NOMO-1 treated with dmso at 0.1 percent for 144 hours (cell line): ENCODE data around the gene MERTK.
"Not testable (repeated sequence)": the region's sequence is repeated elsewhere in the genome, so short reads cannot be mapped to it uniquely, and the experiment has no call there.

Experiments used
- DNase-seq: peaks from one replicate; lab custom pipeline; 2025; ENCODE audit not compliant: unreplicated experiment; lab: John Stamatoyannopoulos, UW

Gene MERTK

GRCh38 chr2:111897924-111898702, at the start of gene MERTK:
MERTK (plus strand) TSS chr2:111898607; CDS start chr2:111898736, 129 bp downstream.
- DNase-seq: peak; percentile 69

GRCh38 chr2:111850646-111851045, 47.8 kb upstream of the MERTK start:
- DNase-seq: not testable (repeated sequence)

- DNase-seq: not testable (repeated sequence)
Observed at GRCh38 chr2:111852544-111852943, 45.9 kb upstream of the MERTK start.

GRCh38 chr2:111860005-111860404, 38.4 kb upstream of the MERTK start:
- not testable (repeated sequence) for DNase-seq

GRCh38 chr2:111865124-111865523, 33.3 kb upstream of the MERTK start:
- not testable (repeated sequence) for DNase-seq

GRCh38 chr2:111872806-111873205, 25.6 kb upstream of the MERTK start:
- DNase-seq: not testable (repeated sequence)

GRCh38 chr2:111883661-111884591, 14.5 kb upstream of the MERTK start, which contains the start of gene ANAPC1:
ANAPC1 (minus strand) TSS chr2:111884193; CDS start chr2:111880825, 3,368 bp downstream.
- DNase-seq: peak; percentile 88

GRCh38 chr2:111884592-111884964, 13.8 kb upstream of the MERTK start:
- no peak for DNase-seq

- no peak for DNase-seq
Observed at GRCh38 chr2:111896024-111896423, 2.4 kb upstream of the MERTK start.

GRCh38 chr2:111896576-111896975, 1.8 kb upstream of the MERTK start:
- no peak for DNase-seq

GRCh38 chr2:111897630-111897923, 830 bp upstream of the MERTK start:
- DNase-seq: peak; percentile 43

- DNase-seq: peak; percentile 19
Observed at GRCh38 chr2:111898703-111899514, 502 bp downstream of the MERTK start.

GRCh38 chr2:111900859-111901258, 2.5 kb downstream of the MERTK start:
- DNase-seq: peak; percentile 23

GRCh38 chr2:111903516-111903915, 5.1 kb downstream of the MERTK start:
- DNase-seq: no peak

- DNase-seq: no peak
Observed at GRCh38 chr2:111903930-111904439, 5.6 kb downstream of the MERTK start.

GRCh38 chr2:111904726-111905474, 6.5 kb downstream of the MERTK start:
- no peak for DNase-seq

GRCh38 chr2:111905475-111905869, 7.1 kb downstream of the MERTK start:
- not testable (repeated sequence) for DNase-seq

- peak; percentile 43 for DNase-seq
Observed at GRCh38 chr2:111905990-111906735, 7.8 kb downstream of the MERTK start.

GRCh38 chr2:111908578-111908977, 10.2 kb downstream of the MERTK start:
- DNase-seq: no peak
